Activated naive CD4-positive, alpha-beta T cell treated with anti-CD3 and anti-CD28 coated beads, Interleukin-2, amount 10 ng/mL, durations not matched to agents 7 days and 5 days (primary cell): ENCODE data around the gene RYR2.

Experiments
- CTCF ChIA-PET: fragments of 350-600 bp; sonication (Branson Sonifier 250); formaldehyde crosslinking; loops from one replicate; lab custom pipeline; 2021; ENCODE audit warnings: antibody characterized with exemption; lab: Charles Lee
- DNase-seq: peaks from one replicate; pipeline ENCODE4 v3.0.0-alpha.2; 2020
- H3K27ac Mint-ChIP-seq: one replicate; pipeline ENCODE4 v1.8.0; 2021; ENCODE audit warnings: mild to moderate bottlenecking, moderate library complexity, mixed read lengths
- H3K27me3 Mint-ChIP-seq: one replicate; pipeline ENCODE4 v1.8.0; 2021; ENCODE audit warnings: mild to moderate bottlenecking, mixed read lengths
- H3K36me3 Mint-ChIP-seq: one replicate; pipeline ENCODE4 v1.8.0; 2021; ENCODE audit warnings: mixed read lengths
- H3K4me1 Mint-ChIP-seq: one replicate; pipeline ENCODE4 v1.8.0; 2021; ENCODE audit warnings: mixed read lengths
- H3K4me3 Mint-ChIP-seq: one replicate; pipeline ENCODE4 v1.8.0; 2021; ENCODE audit warnings: mild to moderate bottlenecking, moderate library complexity, mixed read lengths
- H3K9me3 Mint-ChIP-seq: one replicate; pipeline ENCODE4 v1.8.0; 2021; ENCODE audit warnings: mixed read lengths

RYR2 gene

GRCh38 chr1:237672748-237673147 lies 630.8 kb downstream of the RYR2 start:
- Mint-ChIP-seq H3K4me3 (no peak overlapping the region), H3K36me3 (no peaks in the 10 kb centered on the region), H3K27ac (no peak overlapping the region), H3K27me3 (no peaks in the 10 kb centered on the region), H3K9me3 (peaks cover 2% of the 10 kb centered on the region), H3K4me1 (no peaks in the 10 kb centered on the region)
- CTCF ChIA-PET, result no interaction called here
- no peak for DNase-seq

DNA sequence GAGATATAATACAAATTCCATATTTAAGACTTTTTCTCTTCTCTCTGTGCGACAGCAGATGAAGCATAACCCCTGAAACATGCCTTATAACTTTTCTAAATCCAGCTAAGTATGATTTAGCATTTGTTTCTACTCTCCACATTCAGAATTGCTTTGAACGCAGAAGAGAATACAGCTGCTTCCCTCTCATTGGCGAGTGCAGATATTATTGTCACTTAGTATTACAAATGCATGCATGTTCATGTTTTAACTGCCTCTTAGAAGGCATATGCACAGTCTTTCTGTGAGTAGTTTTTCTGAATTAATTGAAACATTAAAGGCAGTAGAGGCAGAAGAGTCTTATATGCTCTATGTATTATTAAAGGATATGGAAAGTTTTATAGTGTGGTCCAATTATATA lies 631.6 kb downstream of the RYR2 start:
- Mint-ChIP-seq H3K4me1 (no peaks in the 10 kb centered on the region), H3K27me3 (no peaks in the 10 kb centered on the region), H3K36me3 (no peaks in the 10 kb centered on the region), H3K27ac (no peak overlapping the region), H3K9me3 (no peaks in the 10 kb centered on the region), H3K4me3 (no peak overlapping the region)
- CTCF ChIA-PET, result no interaction called here
- no peak for DNase-seq

GRCh38 chr1:237677979-237678378 lies 636.0 kb downstream of the RYR2 start:
- no peak for DNase-seq
- CTCF ChIA-PET, result no interaction called here
- no peaks in the 10 kb centered on the region for H3K36me3 Mint-ChIP-seq
- no peaks in the 10 kb centered on the region for H3K4me1 Mint-ChIP-seq
- no peaks in the 10 kb centered on the region for H3K9me3 Mint-ChIP-seq
- no peak overlapping the region for H3K27ac Mint-ChIP-seq
- H3K27me3 Mint-ChIP-seq, result no peaks in the 10 kb centered on the region
- H3K4me3 Mint-ChIP-seq, result no peak overlapping the region

- Mint-ChIP-seq H3K4me1 (no peaks in the 10 kb centered on the region), H3K36me3 (no peaks in the 10 kb centered on the region), H3K4me3 (no peak overlapping the region), H3K27me3 (no peaks in the 10 kb centered on the region), H3K9me3 (no peaks in the 10 kb centered on the region), H3K27ac (no peak overlapping the region)
- DNase-seq, result no peak
- CTCF ChIA-PET, result no interaction called here
Observed at GRCh38 chr1:237679687-237680086, 637.7 kb downstream of the RYR2 start.

GRCh38 chr1:237681210-237681609 lies 639.2 kb downstream of the RYR2 start:
- H3K27me3 Mint-ChIP-seq, result no peaks in the 10 kb centered on the region
- no peaks in the 10 kb centered on the region for H3K4me1 Mint-ChIP-seq
- DNase-seq, result no peak
- H3K4me3 Mint-ChIP-seq, result no peak overlapping the region
- H3K36me3 Mint-ChIP-seq, result no peaks in the 10 kb centered on the region
- no peak overlapping the region for H3K27ac Mint-ChIP-seq
- no peaks in the 10 kb centered on the region for H3K9me3 Mint-ChIP-seq
- CTCF ChIA-PET, result no interaction called here

DNA sequence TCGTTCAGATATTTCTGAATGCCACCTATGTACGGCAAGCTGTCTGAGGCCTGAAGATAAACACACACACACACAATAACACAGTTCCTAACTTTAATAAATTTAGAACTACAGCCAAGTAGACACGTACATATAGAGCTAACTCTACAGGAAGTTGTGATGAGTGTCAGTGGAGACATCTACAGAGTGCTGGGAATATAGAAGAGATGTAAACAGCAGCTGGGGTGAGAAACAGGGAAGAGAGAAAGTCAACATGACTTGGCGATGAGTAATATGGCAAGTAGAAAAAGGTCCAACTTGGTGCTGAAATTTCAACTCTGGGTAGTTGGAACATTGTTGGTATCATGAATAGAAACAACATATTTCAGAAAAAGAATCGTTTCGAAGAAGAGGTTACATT lies 642.3 kb downstream of the RYR2 start:
- Mint-ChIP-seq H3K9me3 (no peaks in the 10 kb centered on the region), H3K27ac (no peak overlapping the region), H3K4me3 (no peak overlapping the region), H3K36me3 (no peaks in the 10 kb centered on the region), H3K27me3 (no peaks in the 10 kb centered on the region), H3K4me1 (no peaks in the 10 kb centered on the region)
- DNase-seq, result no peak
- CTCF ChIA-PET, result no interaction called here

DNA sequence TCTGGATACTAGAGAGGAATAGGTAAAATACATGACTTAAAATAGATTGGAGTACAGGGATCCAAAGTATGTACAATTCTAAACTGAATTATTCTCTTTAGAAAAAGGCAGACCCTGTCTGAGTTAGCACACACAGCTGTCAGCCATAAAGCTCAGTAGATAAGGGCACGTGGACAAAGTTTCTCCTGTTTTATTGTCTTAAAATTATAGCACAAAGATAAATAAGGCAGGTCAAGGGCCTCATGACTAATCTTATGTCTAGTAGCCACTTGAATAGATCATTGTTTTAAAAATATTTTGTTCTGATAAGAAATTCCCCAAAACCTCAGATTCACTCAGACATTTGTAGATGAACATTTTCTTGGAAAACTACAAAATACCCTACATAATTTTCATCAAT lies 643.6 kb downstream of the RYR2 start:
- Mint-ChIP-seq H3K4me1 (no peaks in the 10 kb centered on the region), H3K27me3 (no peaks in the 10 kb centered on the region), H3K4me3 (no peak overlapping the region), H3K9me3 (no peaks in the 10 kb centered on the region), H3K27ac (no peak overlapping the region), H3K36me3 (no peaks in the 10 kb centered on the region)
- CTCF ChIA-PET, result no interaction called here
- DNase-seq, result no peak

GRCh38 chr1:237687804-237688203 lies 645.8 kb downstream of the RYR2 start:
- H3K4me1 Mint-ChIP-seq, result no peaks in the 10 kb centered on the region
- H3K27ac Mint-ChIP-seq, result no peak overlapping the region
- no peaks in the 10 kb centered on the region for H3K9me3 Mint-ChIP-seq
- DNase-seq, result no peak
- no peak overlapping the region for H3K4me3 Mint-ChIP-seq
- H3K36me3 Mint-ChIP-seq, result no peaks in the 10 kb centered on the region
- no peaks in the 10 kb centered on the region for H3K27me3 Mint-ChIP-seq
- CTCF ChIA-PET, result no interaction called here

DNA sequence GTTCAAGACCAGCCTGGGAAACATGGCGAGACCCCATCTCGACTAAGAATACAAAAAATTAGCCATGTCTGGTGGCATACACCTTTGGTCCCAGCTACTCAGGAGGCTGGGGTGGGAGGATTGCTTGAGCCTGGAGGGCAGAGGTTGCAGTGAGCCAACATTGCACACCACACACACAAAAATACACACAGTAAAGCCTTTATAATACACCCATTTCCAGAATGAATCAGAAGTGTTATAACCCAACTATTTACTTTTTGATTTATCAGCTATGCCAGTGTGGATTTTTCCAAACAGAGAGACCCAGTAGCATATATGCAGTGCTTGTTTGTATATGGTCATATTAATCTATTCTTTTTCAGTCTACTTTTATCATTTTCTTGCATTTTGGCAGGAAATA lies 648.7 kb downstream of the RYR2 start:
- H3K27me3 Mint-ChIP-seq, result no peaks in the 10 kb centered on the region
- H3K27ac Mint-ChIP-seq, result no peak overlapping the region
- CTCF ChIA-PET, result no interaction called here
- DNase-seq, result no peak
- H3K9me3 Mint-ChIP-seq, result no peaks in the 10 kb centered on the region
- no peaks in the 10 kb centered on the region for H3K36me3 Mint-ChIP-seq
- H3K4me1 Mint-ChIP-seq, result no peaks in the 10 kb centered on the region
- H3K4me3 Mint-ChIP-seq, result no peak overlapping the region

DNA sequence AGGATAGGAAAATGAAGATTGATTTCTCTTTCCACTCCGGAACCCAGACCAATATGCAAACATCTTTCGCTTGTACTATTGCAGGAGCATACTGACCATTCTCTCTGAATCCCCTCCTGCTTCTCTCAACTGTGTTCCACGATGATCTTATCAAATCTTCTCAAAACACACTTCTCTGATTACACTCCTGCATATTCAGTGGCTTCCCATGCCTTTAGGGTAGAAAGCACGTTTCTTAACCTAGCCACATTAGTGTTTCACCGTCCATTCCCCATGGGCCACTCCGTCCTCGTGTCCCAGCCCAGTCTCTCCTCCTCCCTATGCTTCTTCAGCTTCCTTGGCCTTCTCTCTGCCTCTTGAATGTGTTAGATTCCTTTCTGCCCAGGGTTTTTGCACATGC lies 650.3 kb downstream of the RYR2 start:
- Mint-ChIP-seq H3K36me3 (no peaks in the 10 kb centered on the region), H3K4me3 (no peak overlapping the region), H3K27ac (no peak overlapping the region), H3K4me1 (no peaks in the 10 kb centered on the region), H3K27me3 (no peaks in the 10 kb centered on the region), H3K9me3 (no peaks in the 10 kb centered on the region)
- CTCF ChIA-PET, result no interaction called here
- DNase-seq, result no peak

GRCh38 chr1:237695878-237696277 lies 653.9 kb downstream of the RYR2 start:
- no peaks in the 10 kb centered on the region for H3K9me3 Mint-ChIP-seq

GRCh38 chr1:237700181-237700580 lies 658.2 kb downstream of the RYR2 start:
- no peaks in the 10 kb centered on the region for H3K36me3 Mint-ChIP-seq
- CTCF ChIA-PET, result no interaction called here
- DNase-seq, result no peak
- H3K9me3 Mint-ChIP-seq, result no peaks in the 10 kb centered on the region
- no peaks in the 10 kb centered on the region for H3K4me1 Mint-ChIP-seq
- no peaks in the 10 kb centered on the region for H3K27me3 Mint-ChIP-seq
- H3K4me3 Mint-ChIP-seq, result no peak overlapping the region
- H3K27ac Mint-ChIP-seq, result no peak overlapping the region

More at GRCh38 chr1:237695878-237696277, 653.9 kb downstream of the RYR2 start:
- Mint-ChIP-seq H3K4me3 (no peak overlapping the region), H3K36me3 (no peaks in the 10 kb centered on the region), H3K4me1 (no peaks in the 10 kb centered on the region), H3K27me3 (no peaks in the 10 kb centered on the region), H3K27ac (no peak overlapping the region)
- CTCF ChIA-PET, result no interaction called here
- DNase-seq, result no peak

GRCh38 chr1:237701534-237701933 lies 659.5 kb downstream of the RYR2 start:
- Mint-ChIP-seq H3K27me3 (no peaks in the 10 kb centered on the region), H3K4me1 (no peaks in the 10 kb centered on the region), H3K27ac (no peak overlapping the region), H3K9me3 (no peaks in the 10 kb centered on the region), H3K4me3 (no peak overlapping the region), H3K36me3 (no peaks in the 10 kb centered on the region)
- CTCF ChIA-PET, result no interaction called here
- no peak for DNase-seq

DNA sequence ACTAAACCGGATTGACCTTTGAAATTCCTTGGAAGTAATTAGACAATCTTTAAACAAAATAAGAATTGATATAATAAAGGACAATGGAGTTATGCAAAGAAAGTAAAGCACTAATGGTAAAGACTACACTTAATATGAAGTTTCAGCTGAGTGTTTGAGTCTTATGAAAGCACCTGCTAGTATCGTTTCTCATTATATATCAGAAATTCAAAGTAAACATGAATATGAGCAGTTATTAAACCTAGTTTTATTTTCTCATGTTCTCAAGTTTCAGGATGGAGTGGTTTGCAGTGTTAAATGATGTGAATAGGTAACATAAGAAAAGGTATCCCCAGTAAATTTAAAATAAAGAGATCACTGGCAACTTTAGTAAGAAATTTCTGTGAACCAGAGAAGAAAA lies 660.2 kb downstream of the RYR2 start:
- no peak for DNase-seq
- Mint-ChIP-seq H3K4me1 (no peaks in the 10 kb centered on the region), H3K27ac (no peak overlapping the region), H3K9me3 (no peaks in the 10 kb centered on the region), H3K36me3 (no peaks in the 10 kb centered on the region), H3K4me3 (no peak overlapping the region), H3K27me3 (no peaks in the 10 kb centered on the region)
- CTCF ChIA-PET, result no interaction called here

GRCh38 chr1:237705462-237705861 lies 663.5 kb downstream of the RYR2 start:
- no peaks in the 10 kb centered on the region for H3K4me1 Mint-ChIP-seq
- no peaks in the 10 kb centered on the region for H3K9me3 Mint-ChIP-seq

DNA sequence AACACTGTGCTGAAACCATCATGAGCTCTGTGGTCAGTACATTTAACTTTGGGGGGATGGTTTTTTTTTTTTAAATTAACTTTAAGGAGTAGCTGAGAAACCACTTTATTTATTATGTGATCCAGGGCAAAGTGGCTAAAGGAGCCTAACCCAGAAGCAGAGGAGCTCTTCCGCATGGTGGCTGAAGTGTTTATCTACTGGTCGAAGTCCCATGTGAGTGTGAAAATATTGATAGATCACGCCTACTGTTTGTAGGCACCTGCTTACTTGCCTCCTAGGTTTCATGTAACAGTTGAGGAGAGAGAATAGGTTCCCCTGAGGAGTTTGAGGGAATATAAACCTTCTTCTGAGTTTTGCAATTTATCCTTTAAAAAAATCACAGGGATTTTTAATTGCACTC lies 667.4 kb downstream of the RYR2 start:
- H3K27me3 Mint-ChIP-seq, result no peaks in the 10 kb centered on the region
- CTCF ChIA-PET, result no interaction called here
- H3K36me3 Mint-ChIP-seq, result no peaks in the 10 kb centered on the region
- H3K4me1 Mint-ChIP-seq, result no peaks in the 10 kb centered on the region
- H3K4me3 Mint-ChIP-seq, result no peak overlapping the region
- no peak for DNase-seq
- H3K27ac Mint-ChIP-seq, result no peak overlapping the region
- H3K9me3 Mint-ChIP-seq, result peaks cover 2% of the 10 kb centered on the region

More at GRCh38 chr1:237705462-237705861, 663.5 kb downstream of the RYR2 start:
- DNase-seq, result no peak
- H3K36me3 Mint-ChIP-seq, result no peaks in the 10 kb centered on the region
- no peak overlapping the region for H3K4me3 Mint-ChIP-seq
- CTCF ChIA-PET, result no interaction called here
- no peak overlapping the region for H3K27ac Mint-ChIP-seq
- H3K27me3 Mint-ChIP-seq, result no peaks in the 10 kb centered on the region
